Esophagus muscularis mucosa (tissue), 4 donors: ENCODE data around the gene KCND3.

Source experiments
- EP300 ChIP-seq: sonication (generic); formaldehyde crosslinking; IDR thresholded peaks from one replicate; pipeline ENCODE4 v1.6.1; 2017; ENCODE audit warnings: antibody characterized with exemption
- POLR2A ChIP-seq: fragments of 450-650 bp; IDR thresholded peaks from one replicate; pipeline ENCODE4 v1.6.1; 2017; ENCODE audit warnings: antibody characterized with exemption, moderate library complexity, mild to moderate bottlenecking, low read depth
- POLR2AphosphoS5 ChIP-seq, 2 donors: sonication (generic); formaldehyde crosslinking; IDR thresholded peaks; one replicate each; pipeline ENCODE4 v1.6.1; 2017; ENCODE audit warnings: antibody characterized with exemption in 2 of 2
- TF ChIP-seq, protein P1 (sequence below), 3 experiments: fragments of 200-600 bp in 2 of 3; fragments of 450-650 bp in 1 of 3; sonication (generic) in 2 of 3; IDR thresholded peaks; one replicate each; pipeline ENCODE4 v1.5.1; 2017 to 2019; ENCODE audit warnings: antibody characterized with exemption in 3 of 3, mild to moderate bottlenecking in 2 of 3, moderate library complexity in 1 of 3

DNA sequence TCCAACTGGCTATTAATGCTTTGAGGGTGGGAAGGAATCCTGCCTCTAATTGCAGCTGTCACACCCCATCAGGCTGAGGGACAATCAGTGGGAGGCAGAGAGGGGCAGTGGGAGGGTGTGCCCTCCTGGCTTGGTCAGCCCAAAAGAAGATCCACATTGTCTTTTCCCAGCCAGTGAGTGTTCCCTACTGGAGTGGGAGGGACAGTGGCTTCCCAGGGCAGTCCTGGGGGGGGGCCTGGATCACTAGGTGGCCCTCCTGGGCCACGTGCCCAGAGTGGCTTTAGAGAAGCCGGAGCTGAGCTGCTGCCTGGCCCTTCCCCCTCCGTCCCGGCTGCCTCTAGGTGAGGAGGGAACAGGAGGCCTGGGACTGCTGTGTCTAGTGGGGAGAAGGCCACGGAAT is 264.3 kb downstream of the KCND3 start:
- TF ChIP-seq, protein P1, sequence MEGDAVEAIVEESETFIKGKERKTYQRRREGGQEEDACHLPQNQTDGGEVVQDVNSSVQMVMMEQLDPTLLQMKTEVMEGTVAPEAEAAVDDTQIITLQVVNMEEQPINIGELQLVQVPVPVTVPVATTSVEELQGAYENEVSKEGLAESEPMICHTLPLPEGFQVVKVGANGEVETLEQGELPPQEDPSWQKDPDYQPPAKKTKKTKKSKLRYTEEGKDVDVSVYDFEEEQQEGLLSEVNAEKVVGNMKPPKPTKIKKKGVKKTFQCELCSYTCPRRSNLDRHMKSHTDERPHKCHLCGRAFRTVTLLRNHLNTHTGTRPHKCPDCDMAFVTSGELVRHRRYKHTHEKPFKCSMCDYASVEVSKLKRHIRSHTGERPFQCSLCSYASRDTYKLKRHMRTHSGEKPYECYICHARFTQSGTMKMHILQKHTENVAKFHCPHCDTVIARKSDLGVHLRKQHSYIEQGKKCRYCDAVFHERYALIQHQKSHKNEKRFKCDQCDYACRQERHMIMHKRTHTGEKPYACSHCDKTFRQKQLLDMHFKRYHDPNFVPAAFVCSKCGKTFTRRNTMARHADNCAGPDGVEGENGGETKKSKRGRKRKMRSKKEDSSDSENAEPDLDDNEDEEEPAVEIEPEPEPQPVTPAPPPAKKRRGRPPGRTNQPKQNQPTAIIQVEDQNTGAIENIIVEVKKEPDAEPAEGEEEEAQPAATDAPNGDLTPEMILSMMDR (IDR thresholded peaks at IDR 0.05) = no peak
- TF ChIP-seq POLR2A = no peak
- peak in 1 of 2 donors; percentile 53 for TF ChIP-seq POLR2AphosphoS5 (IDR thresholded peaks at IDR 0.05)
- no peak for TF ChIP-seq EP300
